Karpas-422 (cell line): ENCODE results near the gene PANK4. TPM values are rescaled to one million over a fixed set of nuclear protein-coding genes. Genes with fewer than 3 reads are reported as not detected.

Experiments used
- DNase-seq: peaks from one replicate; pipeline ENCODE4 v3.0.0-alpha.2; 2015
- H2AFZ ChIP-seq: fragments of 200-600 bp; sonication (generic); 2 replicates; pipeline ENCODE4 v1.6.1; 2014; ENCODE audit warnings: antibody characterized with exemption, low read length, mixed read lengths
- H3K27ac ChIP-seq: fragments of 200-600 bp; sonication (generic); 2 replicates; pipeline ENCODE4 v1.5.1; 2014; ENCODE audit warnings: mild to moderate bottlenecking, low read length, moderate library complexity
- H3K27me3 ChIP-seq: fragments of 200-600 bp; sonication (generic); 2 replicates; pipeline ENCODE4 v1.6.1; 2014; ENCODE audit warnings: low read length, mixed read lengths
- H3K36me3 ChIP-seq: fragments of 200-600 bp; sonication (generic); 2 replicates; pipeline ENCODE4 v1.6.1; 2014; ENCODE audit warnings: low read length, mixed read lengths; ENCODE audit not compliant: insufficient read depth
- H3K4me1 ChIP-seq: fragments of 200-600 bp; sonication (generic); 2 replicates; pipeline ENCODE4 v1.6.1; 2014; ENCODE audit warnings: mild to moderate bottlenecking, low read length, mixed read lengths
- H3K4me2 ChIP-seq: fragments of 200-600 bp; sonication (generic); 2 replicates; pipeline ENCODE4 v1.6.1; 2014; ENCODE audit warnings: low read length, low read depth, mild to moderate bottlenecking; ENCODE audit not compliant: poor library complexity, severe bottlenecking
- H3K4me3 ChIP-seq: fragments of 200-600 bp; sonication (generic); 2 replicates; pipeline ENCODE4 v1.5.1; 2014; ENCODE audit warnings: mild to moderate bottlenecking, antibody characterized with exemption, low read length, mixed read lengths
- H3K79me2 ChIP-seq: fragments of 200-600 bp; sonication (generic); 2 replicates; pipeline ENCODE4 v1.6.1; 2014; ENCODE audit warnings: mild to moderate bottlenecking, low read length, mixed read lengths
- H3K9ac ChIP-seq: fragments of 200-600 bp; sonication (generic); 2 replicates; pipeline ENCODE4 v1.6.0; 2014; ENCODE audit warnings: low read length
- H3K9me2 ChIP-seq: fragments of 200-600 bp; sonication (generic), shearing (Covaris generic); replicated peaks from 2 replicates; pipeline ENCODE4 v1.6.0; 2014; ENCODE audit warnings: mild to moderate bottlenecking, low read length, moderate library complexity; ENCODE audit not compliant: insufficient read depth
- H3K9me3 ChIP-seq: fragments of 300-700, 200-600 bp; sonication (generic); 2 replicates; pipeline ENCODE4 v1.6.1; 2014; ENCODE audit warnings: low read length, mixed read lengths
- H4K20me1 ChIP-seq: fragments of 200-600 bp; sonication (generic); 2 replicates; pipeline ENCODE4 v1.6.1; 2014; ENCODE audit warnings: mild to moderate bottlenecking, antibody characterized with exemption, low read length, low read depth; ENCODE audit not compliant: insufficient read depth
- total RNA-seq: library from RNA; depleted of rRNA; stranded (reverse); fragments of >200 nt; shearing (Covaris generic); gene quantifications from 2 replicates; pipeline ENCODE4 v1.2.3, GENCODE V29; 2014; ENCODE audit warnings: low replicate concordance

PANK4 gene
- total RNA-seq, 1 experiment from 2014 or later, result 25.1 TPM

GRCh38 chr1:2473198-2473597 is 53.2 kb downstream of the PANK4 start:
- Histone ChIP-seq H3K9ac (no peak overlapping the region), H3K9me2 (no peaks in the 10 kb centered on the region), H4K20me1 (peaks cover 18% of the 10 kb centered on the region; the same call in 1 of the 2 replicates), H3K4me1 (peaks cover 8% of the 10 kb centered on the region), H2AFZ (no peak overlapping the region), H3K4me3 (no peak overlapping the region), H3K9me3 (no peaks in the 10 kb centered on the region), H3K4me2 (no peak overlapping the region), H3K79me2 (no peaks in the 10 kb centered on the region), H3K27me3 (no peaks in the 10 kb centered on the region), H3K36me3 (no peaks in the 10 kb centered on the region), H3K27ac (no peak overlapping the region)
- DNase-seq, result no peak

- H3K9ac ChIP-seq, result no peak overlapping the region
- no peaks in the 10 kb centered on the region for H3K9me2 ChIP-seq
- no peak overlapping the region for H2AFZ ChIP-seq
- DNase-seq, result no peak
- H3K27me3 ChIP-seq, result no peaks in the 10 kb centered on the region
- H3K27ac ChIP-seq, result no peak overlapping the region
- no peak overlapping the region for H3K4me2 ChIP-seq
- H3K4me3 ChIP-seq, result no peak overlapping the region
- H3K9me3 ChIP-seq, result no peaks in the 10 kb centered on the region
- H3K79me2 ChIP-seq, result no peaks in the 10 kb centered on the region
- no peaks in the 10 kb centered on the region for H3K36me3 ChIP-seq
- peaks cover 22% of the 10 kb centered on the region; the same call in 1 of the 2 replicates for H4K20me1 ChIP-seq
- H3K4me1 ChIP-seq, result peaks cover 8% of the 10 kb centered on the region
These were observed 53.7 kb downstream of the PANK4 start for GRCh38 chr1:2472561-2473177.

- no peak overlapping the region for H3K9ac ChIP-seq
- no peak overlapping the region for H3K4me2 ChIP-seq
- H4K20me1 ChIP-seq, result peaks cover 18% of the 10 kb centered on the region; the same call in 1 of the 2 replicates
- H3K27me3 ChIP-seq, result no peaks in the 10 kb centered on the region
- H3K36me3 ChIP-seq, result no peaks in the 10 kb centered on the region
- H3K4me3 ChIP-seq, result no peak overlapping the region
- no peak overlapping the region for H2AFZ ChIP-seq
- H3K27ac ChIP-seq, result no peak overlapping the region
- no peak for DNase-seq
- no peaks in the 10 kb centered on the region for H3K9me2 ChIP-seq
- no peaks in the 10 kb centered on the region for H3K79me2 ChIP-seq
- H3K9me3 ChIP-seq, result no peaks in the 10 kb centered on the region
- H3K4me1 ChIP-seq, result peaks cover 8% of the 10 kb centered on the region
These were observed 54.3 kb downstream of the PANK4 start for GRCh38 chr1:2472109-2472508.

- Histone ChIP-seq H2AFZ (no peak overlapping the region), H3K9ac (no peak overlapping the region), H3K9me3 (no peaks in the 10 kb centered on the region), H3K4me2 (no peak overlapping the region), H3K36me3 (no peaks in the 10 kb centered on the region), H3K9me2 (no peaks in the 10 kb centered on the region), H3K79me2 (no peaks in the 10 kb centered on the region), H3K4me3 (no peak overlapping the region), H3K4me1 (peaks cover 8% of the 10 kb centered on the region), H4K20me1 (peaks cover 14% of the 10 kb centered on the region; the same call in 1 of the 2 replicates), H3K27me3 (no peaks in the 10 kb centered on the region), H3K27ac (no peak overlapping the region)
- no peak for DNase-seq
These were observed 54.8 kb downstream of the PANK4 start for GRCh38 chr1:2471587-2472001.

- H4K20me1 ChIP-seq, result peaks cover 14% of the 10 kb centered on the region; the same call in 1 of the 2 replicates
- H3K9me3 ChIP-seq, result no peaks in the 10 kb centered on the region
- H3K4me1 ChIP-seq, result peaks cover 8% of the 10 kb centered on the region
- H2AFZ ChIP-seq, result no peak overlapping the region
- H3K9ac ChIP-seq, result no peak overlapping the region
- H3K4me2 ChIP-seq, result no peak overlapping the region
- no peaks in the 10 kb centered on the region for H3K36me3 ChIP-seq
- H3K4me3 ChIP-seq, result no peak overlapping the region
- H3K27ac ChIP-seq, result no peak overlapping the region
- H3K79me2 ChIP-seq, result no peaks in the 10 kb centered on the region
- no peaks in the 10 kb centered on the region for H3K9me2 ChIP-seq
- no peak for DNase-seq
- no peaks in the 10 kb centered on the region for H3K27me3 ChIP-seq
These were observed 55.3 kb downstream of the PANK4 start for GRCh38 chr1:2471159-2471471.

GRCh38 chr1:2470290-2471158 is 55.9 kb downstream of the PANK4 start:
- Histone ChIP-seq H3K4me3 (no peak overlapping the region), H3K79me2 (no peaks in the 10 kb centered on the region), H3K9me3 (no peaks in the 10 kb centered on the region), H3K27me3 (no peaks in the 10 kb centered on the region), H3K9ac (no peak overlapping the region), H3K4me1 (peaks cover 8% of the 10 kb centered on the region), H3K27ac (no peak overlapping the region), H2AFZ (no peak overlapping the region), H3K4me2 (no peak overlapping the region), H3K36me3 (no peaks in the 10 kb centered on the region), H4K20me1 (peaks cover 14% of the 10 kb centered on the region; the same call in 1 of the 2 replicates), H3K9me2 (no peaks in the 10 kb centered on the region)
- DNase-seq, result peak; percentile 54

GRCh38 chr1:2469103-2469940 is 57.1 kb downstream of the PANK4 start:
- H4K20me1 ChIP-seq, result peaks cover 14% of the 10 kb centered on the region; the same call in 1 of the 2 replicates
- peaks cover 8% of the 10 kb centered on the region for H3K4me1 ChIP-seq
- H3K4me3 ChIP-seq, result no peak overlapping the region
- H3K79me2 ChIP-seq, result no peaks in the 10 kb centered on the region
- no peaks in the 10 kb centered on the region for H3K36me3 ChIP-seq
- H3K4me2 ChIP-seq, result no peak overlapping the region
- no peak overlapping the region for H3K27ac ChIP-seq
- H3K9me3 ChIP-seq, result no peaks in the 10 kb centered on the region
- H3K9me2 ChIP-seq, result no peaks in the 10 kb centered on the region
- H3K9ac ChIP-seq, result no peak overlapping the region
- no peak overlapping the region for H2AFZ ChIP-seq
- DNase-seq, result no peak
- H3K27me3 ChIP-seq, result no peaks in the 10 kb centered on the region

GRCh38 chr1:2468540-2468939 is 57.9 kb downstream of the PANK4 start:
- no peaks in the 10 kb centered on the region for H3K36me3 ChIP-seq
- no peaks in the 10 kb centered on the region for H3K79me2 ChIP-seq
- H3K4me2 ChIP-seq, result no peak overlapping the region
- no peaks in the 10 kb centered on the region for H3K27me3 ChIP-seq
- peaks cover 8% of the 10 kb centered on the region for H3K4me1 ChIP-seq
- no peak overlapping the region for H2AFZ ChIP-seq
- H3K9ac ChIP-seq, result no peak overlapping the region
- DNase-seq, result no peak
- no peak overlapping the region for H3K27ac ChIP-seq
- no peak overlapping the region for H3K4me3 ChIP-seq
- H4K20me1 ChIP-seq, result peaks cover 14% of the 10 kb centered on the region; the same call in 1 of the 2 replicates
- H3K9me3 ChIP-seq, result no peaks in the 10 kb centered on the region
- no peaks in the 10 kb centered on the region for H3K9me2 ChIP-seq
